Activated T-cell treated with anti-CD3 and anti-CD28 coated beads, Interleukin-2, amount 50 U/mL, for 4 hours (primary cell): ENCODE data around the gene MAP3K3. TPM values are rescaled to one million over a fixed set of nuclear protein-coding genes. Genes with fewer than 3 reads are reported as not detected.
A peak's percentile ranks its signal among the peaks of the same experiment; 100 is the strongest.

Experiments used
- ATAC-seq, 2 donors: fragments of 200-7000 bp; cut with Tn5 transposase; one replicate each; pipeline ENCODE4 v1.10.0; 2021
- DNase-seq: peaks from one replicate; pipeline ENCODE4 v3.0.0-alpha.2; 2020
- H3K27me3 Mint-ChIP-seq: one replicate; pipeline ENCODE4 v1.8.0; 2021; ENCODE audit warnings: low read depth, mixed read lengths
- H3K36me3 Mint-ChIP-seq: one replicate; pipeline ENCODE4 v1.8.0; 2022; ENCODE audit warnings: mixed read lengths; ENCODE audit not compliant: insufficient read depth
- H3K4me1 Mint-ChIP-seq: one replicate; pipeline ENCODE4 v1.8.0; 2021; ENCODE audit warnings: low read depth, mixed read lengths
- H3K4me3 Mint-ChIP-seq: one replicate; pipeline ENCODE4 v1.8.0; 2021; ENCODE audit warnings: mild to moderate bottlenecking, moderate library complexity, mixed read lengths
- H3K9me3 Mint-ChIP-seq: one replicate; pipeline ENCODE4 v1.8.0; 2021; ENCODE audit warnings: mixed read lengths
- total RNA-seq, 3 donors: library from RNA; stranded (reverse); gene quantifications; one replicate each; pipeline ENCODE4 v1.2.1, GENCODE V29; 2021

MAP3K3 gene
- total RNA-seq, 3 donors from 2014 or later: 17.9 to 21.6 (median 17.9) TPM

GRCh38 chr17:63601439-63602371 lies 20.5 kb upstream of the MAP3K3 start:
- H3K9me3 Mint-ChIP-seq: no peaks in the 10 kb centered on the region
- H3K4me3 Mint-ChIP-seq: peak overlapping the region; percentile 96
- no peaks in the 10 kb centered on the region for H3K27me3 Mint-ChIP-seq
- DNase-seq (no peak), ATAC-seq (peak in 1 of 2 donors; percentile 3)
- H3K36me3 Mint-ChIP-seq: peaks cover 19% of the 10 kb centered on the region
- peaks cover 39% of the 10 kb centered on the region for H3K4me1 Mint-ChIP-seq

GRCh38 chr17:63609816-63610573 lies 12.2 kb upstream of the MAP3K3 start:
- Mint-ChIP-seq H3K4me1 (peaks cover 27% of the 10 kb centered on the region), H3K27me3 (no peaks in the 10 kb centered on the region), H3K9me3 (no peaks in the 10 kb centered on the region), H3K4me3 (peak overlapping the region; percentile 35), H3K36me3 (peaks cover 39% of the 10 kb centered on the region)
- ATAC-seq (peak; percentile 10 to 55), DNase-seq (no peak)

GRCh38 chr17:63610854-63611253 lies 11.4 kb upstream of the MAP3K3 start:
- H3K4me3 Mint-ChIP-seq: peak overlapping the region; percentile 53
- peaks cover 27% of the 10 kb centered on the region for H3K4me1 Mint-ChIP-seq
- H3K36me3 Mint-ChIP-seq: peaks cover 30% of the 10 kb centered on the region
- no peaks in the 10 kb centered on the region for H3K9me3 Mint-ChIP-seq
- DNase-seq: no peak
- ATAC-seq: no peak
- no peaks in the 10 kb centered on the region for H3K27me3 Mint-ChIP-seq

GRCh38 chr17:63611354-63611753 lies 10.9 kb upstream of the MAP3K3 start:
- ATAC-seq (peak; percentile 49 to 66), DNase-seq (no peak)
- Mint-ChIP-seq H3K36me3 (peaks cover 25% of the 10 kb centered on the region), H3K4me3 (peak overlapping the region; percentile 53), H3K4me1 (peaks cover 27% of the 10 kb centered on the region), H3K9me3 (no peaks in the 10 kb centered on the region), H3K27me3 (no peaks in the 10 kb centered on the region)

- peaks cover 13% of the 10 kb centered on the region for H3K36me3 Mint-ChIP-seq
- DNase-seq (no peak), ATAC-seq (no peak)
These were observed 8.6 kb upstream of the MAP3K3 start for GRCh38 chr17:63613663-63614062.

GRCh38 chr17:63621229-63621683 lies 961 bp upstream of the MAP3K3 start:
- ATAC-seq: no peak
- H3K4me3 Mint-ChIP-seq: peak overlapping the region; percentile 90
- no peaks in the 10 kb centered on the region for H3K9me3 Mint-ChIP-seq
- DNase-seq: no peak
- H3K36me3 Mint-ChIP-seq: no peaks in the 10 kb centered on the region
- H3K4me1 Mint-ChIP-seq: peaks cover 38% of the 10 kb centered on the region
- H3K27me3 Mint-ChIP-seq: no peaks in the 10 kb centered on the region

More at GRCh38 chr17:63613663-63614062, 8.6 kb upstream of the MAP3K3 start:
- Mint-ChIP-seq H3K27me3 (no peaks in the 10 kb centered on the region), H3K9me3 (no peaks in the 10 kb centered on the region), H3K4me1 (peaks cover 27% of the 10 kb centered on the region), H3K4me3 (no peak overlapping the region)

GRCh38 chr17:63622574-63623390 lies 565 bp downstream of the MAP3K3 start:
- no peaks in the 10 kb centered on the region for H3K36me3 Mint-ChIP-seq
- DNase-seq: peak; percentile 41
- H3K9me3 Mint-ChIP-seq: no peaks in the 10 kb centered on the region
- ATAC-seq: peak; percentile 50 to 51
- H3K4me3 Mint-ChIP-seq: peak overlapping the region; percentile 99
- H3K4me1 Mint-ChIP-seq: peaks cover 49% of the 10 kb centered on the region
- H3K27me3 Mint-ChIP-seq: no peaks in the 10 kb centered on the region

GRCh38 chr17:63623786-63624530 lies 1.7 kb downstream of the MAP3K3 start:
- H3K36me3 Mint-ChIP-seq: no peaks in the 10 kb centered on the region
- ATAC-seq (no peak), DNase-seq (no peak)
- H3K27me3 Mint-ChIP-seq: no peaks in the 10 kb centered on the region
- no peaks in the 10 kb centered on the region for H3K9me3 Mint-ChIP-seq
- peak overlapping the region; percentile 99 for H3K4me3 Mint-ChIP-seq
- peaks cover 49% of the 10 kb centered on the region for H3K4me1 Mint-ChIP-seq

- Mint-ChIP-seq H3K4me1 (peaks cover 49% of the 10 kb centered on the region), H3K27me3 (no peaks in the 10 kb centered on the region), H3K4me3 (peak overlapping the region; percentile 43), H3K9me3 (no peaks in the 10 kb centered on the region), H3K36me3 (no peaks in the 10 kb centered on the region)
- DNase-seq (no peak), ATAC-seq (no peak)
These were observed 2.3 kb downstream of the MAP3K3 start for GRCh38 chr17:63624531-63624880.

GRCh38 chr17:63626551-63627180 lies 4.4 kb downstream of the MAP3K3 start:
- ATAC-seq: no peak
- DNase-seq: no peak
- Mint-ChIP-seq H3K36me3 (no peaks in the 10 kb centered on the region), H3K9me3 (no peaks in the 10 kb centered on the region), H3K4me3 (no peak overlapping the region), H3K27me3 (no peaks in the 10 kb centered on the region), H3K4me1 (peaks cover 51% of the 10 kb centered on the region)

- no peaks in the 10 kb centered on the region for H3K9me3 Mint-ChIP-seq
- H3K27me3 Mint-ChIP-seq: no peaks in the 10 kb centered on the region
- peaks cover 6% of the 10 kb centered on the region for H3K36me3 Mint-ChIP-seq
- no peak for ATAC-seq
- H3K4me1 Mint-ChIP-seq: peaks cover 47% of the 10 kb centered on the region
- H3K4me3 Mint-ChIP-seq: no peak overlapping the region
- no peak for DNase-seq
These were observed 7.4 kb downstream of the MAP3K3 start for GRCh38 chr17:63629627-63630026.

GRCh38 chr17:63631062-63631461 lies 8.8 kb downstream of the MAP3K3 start:
- ATAC-seq: no peak
- H3K4me3 Mint-ChIP-seq: no peak overlapping the region
- H3K27me3 Mint-ChIP-seq: no peaks in the 10 kb centered on the region
- peaks cover 32% of the 10 kb centered on the region for H3K4me1 Mint-ChIP-seq
- no peak for DNase-seq
- no peaks in the 10 kb centered on the region for H3K9me3 Mint-ChIP-seq
- H3K36me3 Mint-ChIP-seq: peaks cover 14% of the 10 kb centered on the region

- no peaks in the 10 kb centered on the region for H3K9me3 Mint-ChIP-seq
- no peak overlapping the region for H3K4me3 Mint-ChIP-seq
- no peak for DNase-seq
- H3K27me3 Mint-ChIP-seq: no peaks in the 10 kb centered on the region
- no peak for ATAC-seq
- H3K4me1 Mint-ChIP-seq: peaks cover 27% of the 10 kb centered on the region
- peaks cover 19% of the 10 kb centered on the region for H3K36me3 Mint-ChIP-seq
These were observed 9.4 kb downstream of the MAP3K3 start for GRCh38 chr17:63631626-63632025.
